NCI-H524 treated with DMSO at 0.1 percent for 48 hours (cell line): Measurements from ENCODE around the gene PRR18.

ENCODE experiments used
- DNase-seq: peaks from one replicate; lab custom pipeline; 2025; lab: John Stamatoyannopoulos, UW

PRR18 gene

GRCh38 chr6:166305562-166306117 lies 2.6 kb downstream of the PRR18 start:
- DNase-seq = no peak

GRCh38 chr6:166304106-166304505 lies 4.1 kb downstream of the PRR18 start:
- DNase-seq = no peak

- DNase-seq = no peak
Measured at GRCh38 chr6:166301611-166302529, 6.3 kb downstream of the PRR18 start.

GRCh38 chr6:166300357-166300987 lies 7.7 kb downstream of the PRR18 start:
- DNase-seq = no peak

- no peak for DNase-seq
Measured at GRCh38 chr6:166297606-166298005, 10.6 kb downstream of the PRR18 start.

GRCh38 chr6:166296035-166296883 lies 11.9 kb downstream of the PRR18 start:
- DNase-seq = no peak

GRCh38 chr6:166293731-166294584 lies 14.2 kb downstream of the PRR18 start:
- no peak for DNase-seq

GRCh38 chr6:166289207-166290060 lies 18.8 kb downstream of the PRR18 start:
- no peak for DNase-seq

GRCh38 chr6:166286839-166287271 lies 21.3 kb downstream of the PRR18 start:
- DNase-seq = no peak

GRCh38 chr6:166285233-166285632 lies 23.0 kb downstream of the PRR18 start:
- no peak for DNase-seq

GRCh38 chr6:166284640-166285039 lies 23.6 kb downstream of the PRR18 start:
- no peak for DNase-seq

- no peak for DNase-seq
Measured at GRCh38 chr6:166282394-166283032, 25.7 kb downstream of the PRR18 start.

GRCh38 chr6:166281104-166281503 lies 27.1 kb downstream of the PRR18 start:
- DNase-seq = no peak

- no peak for DNase-seq
Measured at GRCh38 chr6:166279393-166279679, 28.9 kb downstream of the PRR18 start.

- DNase-seq = no peak
Measured at GRCh38 chr6:166278579-166279392, 29.4 kb downstream of the PRR18 start.

GRCh38 chr6:166277892-166278578 lies 30.2 kb downstream of the PRR18 start:
- DNase-seq = no peak

GRCh38 chr6:166277018-166277417 lies 31.2 kb downstream of the PRR18 start:
- no peak for DNase-seq

GRCh38 chr6:166275714-166276166 lies 32.5 kb downstream of the PRR18 start:
- no peak for DNase-seq
